NCI-H774 (cell line): Measurements from ENCODE around the gene POMT2.

Experiments
- DNase-seq: peaks from one replicate; lab custom pipeline; 2025; lab: John Stamatoyannopoulos, UW

POMT2 gene

DNA sequence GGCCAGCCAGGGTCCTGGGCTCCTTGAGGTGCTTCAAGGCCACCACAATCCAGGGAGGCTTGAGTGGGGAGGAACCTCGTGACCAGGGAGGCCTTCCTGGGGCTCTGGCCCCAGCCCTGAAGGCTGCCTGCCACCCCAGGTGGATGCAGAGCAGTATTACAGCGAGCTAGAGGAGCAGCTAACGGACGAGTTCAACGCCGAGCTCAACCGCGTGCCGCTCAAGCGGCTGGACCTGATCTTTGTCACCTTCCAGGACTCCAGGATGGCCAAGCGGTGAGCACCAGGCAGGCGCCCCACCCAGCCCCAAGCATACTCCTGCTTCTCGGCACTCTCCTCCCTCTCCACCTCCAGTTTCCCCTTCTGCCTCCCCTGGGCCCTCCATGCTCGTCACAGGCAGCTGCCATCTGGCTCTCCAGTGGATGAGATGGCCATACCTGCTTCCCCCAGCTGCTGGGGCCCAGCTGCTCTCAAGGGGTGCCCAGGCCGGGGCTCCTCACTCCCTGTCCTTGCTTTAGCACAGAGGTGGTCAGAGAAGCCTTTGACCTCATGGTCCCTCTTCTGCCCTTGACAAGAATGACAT, 80.3 kb downstream of the POMT2 start:
- DNase-seq: no peak

- no peak for DNase-seq
These were observed 81.3 kb downstream of the POMT2 start for GRCh38 chr14:77239412-77239811.

DNA sequence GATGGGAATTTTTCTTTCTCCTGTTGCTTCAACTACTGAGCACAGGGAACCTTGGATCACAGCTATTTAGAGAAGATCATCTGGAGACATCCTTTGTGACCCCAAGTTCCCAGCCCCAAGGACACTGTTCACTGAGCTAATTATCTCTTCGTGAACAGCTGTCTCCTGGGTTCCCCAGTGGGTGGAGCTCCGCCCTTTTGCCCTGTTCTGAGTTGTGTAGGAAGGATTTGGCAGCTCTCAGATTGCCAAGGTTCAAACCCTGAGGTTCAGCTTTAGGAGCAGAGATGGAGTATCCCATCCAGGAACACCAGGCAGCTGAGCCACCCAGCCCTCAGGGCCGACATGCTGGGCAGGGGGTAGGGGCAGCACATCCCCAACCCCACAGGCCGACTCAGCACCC, 81.7 kb downstream of the POMT2 start:
- no peak for DNase-seq

GRCh38 chr14:77238356-77238755, 82.3 kb downstream of the POMT2 start:
- no peak for DNase-seq

DNA sequence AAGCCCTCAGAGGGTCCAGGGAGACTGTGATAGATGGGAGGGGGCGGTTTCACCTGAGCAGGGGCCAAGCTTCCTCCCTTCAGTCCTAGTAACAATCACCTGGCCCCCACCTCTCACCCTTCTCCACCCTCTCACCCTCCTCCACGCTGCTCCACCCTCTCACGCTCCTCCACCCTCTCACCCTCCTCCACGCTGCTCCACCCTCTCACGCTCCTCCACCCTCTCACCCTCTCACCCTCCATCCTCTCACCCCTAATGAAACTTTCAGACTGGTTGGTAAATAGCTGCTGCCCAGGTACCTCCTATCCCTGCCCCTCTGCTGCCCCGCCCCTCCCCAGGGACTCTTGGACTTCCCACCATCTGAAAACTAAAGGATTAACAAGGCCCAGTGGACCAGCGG, 83.9 kb downstream of the POMT2 start:
- no peak for DNase-seq

- no peak for DNase-seq
These were observed 89.0 kb downstream of the POMT2 start for GRCh38 chr14:77231721-77232120.

- no peak for DNase-seq
These were observed 89.8 kb downstream of the POMT2 start for GRCh38 chr14:77230914-77231313.

DNA sequence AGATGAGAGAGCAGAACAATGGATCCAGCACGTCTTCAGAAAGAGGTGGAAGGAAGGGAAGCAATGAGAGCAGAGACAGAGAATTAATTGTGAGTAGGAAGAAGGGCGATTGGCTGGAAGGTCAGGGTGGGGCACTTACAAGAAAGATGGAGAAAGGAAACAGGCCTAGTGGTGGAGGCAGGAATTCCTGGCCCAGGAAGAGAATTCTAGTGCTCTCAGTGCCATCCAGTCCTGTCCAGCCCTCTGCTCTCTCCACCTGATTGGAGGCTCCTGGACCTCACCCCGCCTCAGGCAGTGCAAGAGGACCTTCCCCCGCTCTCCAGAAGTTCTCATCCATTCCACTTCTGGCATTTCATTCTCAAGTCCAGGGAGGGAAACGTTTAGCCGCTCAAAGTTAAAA, 92.6 kb downstream of the POMT2 start:
- DNase-seq: no peak

GRCh38 chr14:77225892-77226557, 94.7 kb downstream of the POMT2 start:
- DNase-seq: no peak

DNA sequence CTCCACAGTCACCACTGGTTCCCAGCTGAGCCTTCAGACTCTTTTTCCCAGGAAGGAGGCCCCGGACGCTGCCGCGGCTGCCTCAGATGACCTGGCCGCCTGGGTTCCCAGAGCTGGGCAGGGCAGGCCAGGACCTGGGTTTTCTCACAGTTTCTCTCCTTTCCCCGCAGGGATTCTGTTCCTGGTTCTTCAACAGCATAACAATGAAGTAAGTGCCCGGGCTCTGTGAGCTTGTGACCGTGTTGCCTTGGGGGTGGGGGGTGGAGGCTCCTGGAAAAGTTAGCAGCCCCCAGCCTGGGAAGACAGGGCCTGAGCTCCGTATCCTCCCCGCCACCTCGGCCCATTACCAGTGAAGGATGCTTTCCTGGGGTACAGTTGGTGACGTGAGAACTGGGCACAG, 95.4 kb downstream of the POMT2 start:
- DNase-seq: no peak
